A673 (cell line): ENCODE results near the gene CADPS2.

ENCODE experiments used
- CTCF ChIP-seq: fragments of 300-800, 200-600 bp; sonication (generic); conservative IDR thresholded peaks from 2 replicates; pipeline ENCODE4 v1.5.1; 2017; ENCODE audit warnings: low read depth, mild to moderate bottlenecking, antibody characterized with exemption, low read length, moderate library complexity, mixed read lengths
- EZH2 ChIP-seq: fragments of 200-600 bp; sonication (generic); IDR thresholded peaks from 2 replicates; pipeline ENCODE4 v1.6.1; 2017; ENCODE audit warnings: borderline replicate concordance, low read depth, mild to moderate bottlenecking, mixed read lengths, antibody characterized with exemption, low read length; ENCODE audit not compliant: poor library complexity, severe bottlenecking

- TF ChIP-seq EZH2 (no peak), CTCF (no peak)
Measured at GRCh38 chr7:122849322-122849956, 36.8 kb downstream of the CADPS2 start.
